Astrocyte of the spinal cord (primary cell): Measurements from ENCODE around the gene RHOBTB1.
A peak's percentile ranks its signal among the peaks of the same experiment; 100 is the strongest.

Source experiments
- DNase-seq: peaks from one replicate; pipeline ENCODE4 v3.0.0; 2011; ENCODE audit warnings: low read depth, low spot score
- H3K4me3 ChIP-seq: 2 replicates; pipeline ENCODE4 v1.5.1; 2011; ENCODE audit warnings: low read depth, mild to moderate bottlenecking, low read length, moderate library complexity
- in situ Hi-C: cut with HindIII; loops from 2 replicates; pipeline ENCODE4 v1.10.0; 2017; ENCODE audit warnings: low sequenced_read_pairs
- TF ChIP-seq, protein P1 (sequence below): IDR thresholded peaks from 2 replicates; pipeline ENCODE4 v1.5.1; 2012; ENCODE audit warnings: low read depth, mild to moderate bottlenecking, low read length, inconsistent platforms

The RHOBTB1 gene

DNA sequence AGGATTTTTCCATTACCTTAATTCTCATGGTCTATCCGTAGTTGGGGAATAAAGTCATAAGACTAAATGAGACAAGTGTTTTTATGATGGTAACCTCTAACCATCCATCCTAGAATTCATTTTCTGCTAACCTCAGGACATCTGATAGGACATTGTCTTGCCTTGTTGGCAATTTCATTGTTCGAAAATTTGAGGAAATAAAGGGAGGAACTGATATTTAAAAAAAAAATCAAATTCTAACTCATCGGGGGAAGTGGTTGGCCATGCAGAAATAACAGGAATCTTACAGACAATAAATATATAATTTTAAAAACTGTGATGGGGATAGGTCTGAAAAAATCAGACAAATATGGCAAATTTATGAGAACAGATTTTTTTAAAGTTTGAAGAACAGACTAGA lies 21.7 kb upstream of the RHOBTB1 start:
- DNase-seq, result no peak
- H3K4me3 ChIP-seq, result no peak overlapping the region
- TF ChIP-seq, protein P1, sequence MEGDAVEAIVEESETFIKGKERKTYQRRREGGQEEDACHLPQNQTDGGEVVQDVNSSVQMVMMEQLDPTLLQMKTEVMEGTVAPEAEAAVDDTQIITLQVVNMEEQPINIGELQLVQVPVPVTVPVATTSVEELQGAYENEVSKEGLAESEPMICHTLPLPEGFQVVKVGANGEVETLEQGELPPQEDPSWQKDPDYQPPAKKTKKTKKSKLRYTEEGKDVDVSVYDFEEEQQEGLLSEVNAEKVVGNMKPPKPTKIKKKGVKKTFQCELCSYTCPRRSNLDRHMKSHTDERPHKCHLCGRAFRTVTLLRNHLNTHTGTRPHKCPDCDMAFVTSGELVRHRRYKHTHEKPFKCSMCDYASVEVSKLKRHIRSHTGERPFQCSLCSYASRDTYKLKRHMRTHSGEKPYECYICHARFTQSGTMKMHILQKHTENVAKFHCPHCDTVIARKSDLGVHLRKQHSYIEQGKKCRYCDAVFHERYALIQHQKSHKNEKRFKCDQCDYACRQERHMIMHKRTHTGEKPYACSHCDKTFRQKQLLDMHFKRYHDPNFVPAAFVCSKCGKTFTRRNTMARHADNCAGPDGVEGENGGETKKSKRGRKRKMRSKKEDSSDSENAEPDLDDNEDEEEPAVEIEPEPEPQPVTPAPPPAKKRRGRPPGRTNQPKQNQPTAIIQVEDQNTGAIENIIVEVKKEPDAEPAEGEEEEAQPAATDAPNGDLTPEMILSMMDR, result no peak
- in situ Hi-C loops, result no loop called here

DNA sequence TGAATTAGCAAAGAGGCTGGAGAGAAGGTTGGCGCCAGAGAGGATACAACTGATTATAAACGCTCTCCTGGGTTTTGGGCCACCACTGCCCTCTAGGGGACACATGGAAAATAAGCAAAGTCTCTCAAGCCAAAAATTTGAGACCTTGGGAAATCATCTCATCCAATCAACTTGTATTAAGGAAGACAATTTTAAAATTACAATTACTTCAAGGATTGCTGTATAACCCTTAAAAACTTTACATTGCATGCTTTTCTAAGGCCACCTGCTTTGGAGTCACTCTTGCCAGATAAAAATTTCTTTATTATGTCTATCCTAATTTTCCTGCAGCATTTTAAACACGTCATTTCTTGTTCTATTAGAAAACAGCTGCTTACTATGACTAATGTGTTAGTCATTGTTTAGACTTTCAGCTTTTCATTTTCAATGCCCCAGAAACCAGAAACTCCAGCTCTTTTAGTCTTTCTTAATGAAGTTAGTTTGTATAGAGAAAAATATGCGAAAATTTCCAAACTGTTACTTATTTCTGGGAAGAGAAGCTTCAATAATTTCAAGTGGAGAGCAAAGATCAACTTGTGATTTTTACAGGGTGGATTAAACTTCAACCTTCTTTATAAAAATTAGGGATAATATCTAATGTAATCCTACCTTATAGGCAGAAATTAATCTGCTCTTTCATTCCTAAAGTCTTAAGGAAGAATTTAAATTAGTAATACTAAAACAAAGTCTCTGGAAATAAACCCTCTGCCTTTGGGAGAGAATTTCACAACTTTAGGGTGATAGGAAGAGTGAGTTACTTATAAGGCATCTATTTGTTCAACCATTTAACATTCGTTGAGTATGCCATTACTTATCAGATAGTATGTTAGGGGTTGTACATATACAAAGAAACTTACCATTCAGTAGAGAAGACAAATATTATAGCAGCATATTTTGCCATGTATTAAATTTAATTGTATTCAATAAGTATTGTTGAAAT lies 20.6 kb upstream of the RHOBTB1 start:
- TF ChIP-seq, protein P1, result peak; percentile 80
- in situ Hi-C loops, result no loop called here
- H3K4me3 ChIP-seq, result no peak overlapping the region
- DNase-seq, result peak; percentile 92

DNA sequence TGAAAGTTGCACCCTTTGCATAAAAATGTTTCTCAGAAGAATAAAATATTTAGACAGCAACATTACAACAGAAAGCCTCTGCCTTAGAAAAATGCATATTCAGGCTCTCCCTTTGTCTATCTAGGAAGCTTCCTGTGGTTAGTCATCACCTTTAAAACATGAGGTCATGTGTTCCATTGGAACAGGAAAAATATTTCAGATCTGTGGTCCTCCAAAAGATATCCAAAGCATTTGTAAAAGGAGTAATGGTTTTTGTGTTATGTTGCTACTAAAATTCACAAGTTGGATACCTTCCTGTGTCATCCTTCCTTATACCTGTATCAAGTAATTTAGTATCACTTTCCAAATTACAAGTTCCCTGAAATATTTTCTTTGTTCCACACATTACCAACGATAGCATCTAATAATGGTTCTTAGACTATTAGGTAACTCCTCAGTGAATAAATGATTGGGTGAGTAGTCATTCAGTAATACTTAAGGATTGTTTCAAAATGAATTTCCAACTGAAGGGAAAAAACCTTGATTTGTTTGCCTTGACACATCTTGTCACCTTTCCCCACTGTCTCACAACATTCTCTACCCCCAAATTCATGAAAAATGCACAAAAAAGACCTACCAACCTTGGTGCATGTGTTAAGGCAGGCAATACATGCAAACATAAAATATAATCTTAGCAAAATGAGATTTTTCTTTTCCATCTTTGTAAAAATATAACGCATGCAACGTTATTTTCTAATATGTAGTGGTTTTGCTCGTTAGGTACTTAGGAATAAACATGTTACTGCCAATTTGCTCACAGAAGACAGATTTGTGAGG lies 19.7 kb upstream of the RHOBTB1 start:
- in situ Hi-C loops, result no loop called here
- TF ChIP-seq, protein P1, result no peak
- H3K4me3 ChIP-seq, result no peak overlapping the region
- peak; percentile 75 for DNase-seq

DNA sequence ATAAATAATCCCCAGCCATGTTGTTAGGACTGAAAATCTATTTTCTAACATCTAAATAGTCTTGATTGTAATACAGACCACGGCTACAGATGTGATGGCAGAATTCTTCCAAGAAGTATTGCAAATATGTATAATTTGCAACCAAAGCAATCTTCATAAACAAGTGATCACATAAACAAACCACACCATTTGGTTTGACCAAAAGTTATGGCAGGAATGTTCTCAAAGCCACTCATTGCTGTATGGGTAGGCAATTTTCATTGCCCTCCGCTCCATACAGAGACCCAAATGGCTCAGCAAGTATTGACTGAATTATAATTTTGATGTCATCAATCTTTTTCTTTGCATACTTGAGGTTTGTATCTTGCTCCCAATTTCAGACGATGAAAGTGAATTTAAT lies 19.0 kb upstream of the RHOBTB1 start:
- DNase-seq, result peak; percentile 67
- TF ChIP-seq, protein P1, result no peak
- in situ Hi-C loops, result no loop called here
- H3K4me3 ChIP-seq, result no peak overlapping the region

DNA sequence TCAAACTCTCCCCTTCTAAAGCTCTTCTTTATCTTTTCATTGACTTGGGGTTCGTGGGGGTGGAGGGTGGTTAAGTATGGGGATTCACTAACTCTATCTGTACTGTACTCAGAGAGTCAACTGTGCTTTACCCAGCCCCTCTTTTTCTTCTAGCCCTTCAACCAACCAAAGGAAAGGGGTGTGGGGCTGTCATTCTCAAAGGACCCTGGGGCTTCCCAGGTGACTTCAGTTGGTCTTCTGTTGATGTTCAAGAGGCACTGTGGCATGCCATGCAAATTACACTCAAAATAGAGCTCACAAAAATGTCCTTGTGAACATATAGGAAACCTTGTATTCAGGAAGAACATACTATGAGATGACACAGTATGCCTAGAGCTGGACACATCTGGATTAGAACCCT lies 16.9 kb upstream of the RHOBTB1 start:
- DNase-seq, result no peak
- no peak overlapping the region for H3K4me3 ChIP-seq
- TF ChIP-seq, protein P1, result no peak
- in situ Hi-C loops, result no loop called here

DNA sequence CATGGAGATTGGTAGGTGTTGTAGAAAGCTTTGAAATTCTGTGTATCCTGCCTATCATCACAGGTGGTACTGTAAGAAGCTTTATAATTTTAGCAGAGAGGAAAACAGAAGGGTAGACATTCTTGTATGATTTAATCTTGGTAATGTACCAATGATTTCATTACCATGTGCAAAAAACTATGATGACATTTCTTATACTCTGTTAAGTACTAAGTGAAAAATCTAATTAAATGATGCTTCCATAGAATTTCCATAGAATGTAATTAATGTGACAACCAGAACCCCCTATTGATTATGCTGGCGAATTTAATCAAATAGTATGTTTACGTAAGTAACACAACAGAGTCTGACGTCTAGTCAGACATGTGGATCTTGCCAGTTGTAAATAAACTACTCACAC lies 16.0 kb upstream of the RHOBTB1 start:
- no peak overlapping the region for H3K4me3 ChIP-seq
- TF ChIP-seq, protein P1, result no peak
- in situ Hi-C loops, result no loop called here
- DNase-seq, result no peak
